WTC11 (cell line): ENCODE data around the gene RGS12. TPM values are rescaled to one million over a fixed set of nuclear protein-coding genes. Genes with fewer than 3 reads are reported as not detected.

Experiments used
- ATAC-seq: fragments of 200-7000 bp; cut with Tn5 transposase; 2 replicates; pipeline ENCODE4 v1.10.0; 2021; ENCODE audit warnings: mild to moderate bottlenecking, moderate library complexity
- CTCF ChIA-PET: fragments of 300-600 bp; sonication (Branson Sonifier 250); formaldehyde crosslinking; loops from one replicate; lab custom pipeline; 2021; ENCODE audit warnings: antibody characterized with exemption; lab: Charles Lee
- POLR2A ChIA-PET: fragments of 350-600 bp; sonication (Branson Sonifier 250); formaldehyde crosslinking; loops from one replicate; lab custom pipeline; 2021; ENCODE audit warnings: antibody characterized with exemption; lab: Charles Lee
- DNase-seq: peaks from one replicate; pipeline ENCODE4 v3.0.0; 2021; ENCODE audit warnings: low spot score
- H3K27ac Mint-ChIP-seq: 2 replicates; pipeline ENCODE4 v1.8.0; 2021; ENCODE audit warnings: mixed read lengths
- H3K27me3 Mint-ChIP-seq: 2 replicates; pipeline ENCODE4 v1.8.0; 2021; ENCODE audit warnings: low read depth, mild to moderate bottlenecking, moderate library complexity, mixed read lengths
- H3K36me3 Mint-ChIP-seq: 2 replicates; pipeline ENCODE4 v1.8.0; 2021; ENCODE audit warnings: mixed read lengths
- H3K4me1 Mint-ChIP-seq: 2 replicates; pipeline ENCODE4 v1.8.0; 2022; ENCODE audit warnings: mixed read lengths
- H3K4me3 Mint-ChIP-seq: 2 replicates; pipeline ENCODE4 v1.8.0; 2021; ENCODE audit warnings: mild to moderate bottlenecking, moderate library complexity, mixed read lengths
- H3K9me3 Mint-ChIP-seq: 2 replicates; pipeline ENCODE4 v1.8.0; 2021; ENCODE audit warnings: mixed read lengths
- NFATC4 ChIP-seq: fragments of 250-450 bp; sonication (Bioruptor Pico); IDR thresholded peaks from 2 replicates; pipeline ENCODE4 v1.9.0; 2021; ENCODE audit warnings: mild to moderate bottlenecking
- NFE2L1 ChIP-seq: sonication (generic); formaldehyde crosslinking; IDR thresholded peaks from 2 replicates; pipeline ENCODE4 v1.8.1; 2023; ENCODE audit warnings: missing genetic modification reagents
- NFYB ChIP-seq: sonication (generic); formaldehyde crosslinking; conservative IDR thresholded peaks from 2 replicates; pipeline ENCODE4 v1.8.0; 2022; ENCODE audit warnings: low read depth, missing genetic modification reagents
- NR2C2 ChIP-seq: sonication (generic); formaldehyde crosslinking; IDR thresholded peaks from 2 replicates; pipeline ENCODE4 v1.8.0; 2022; ENCODE audit warnings: mild to moderate bottlenecking, missing genetic modification reagents
- OVOL2 ChIP-seq: fragments of 250-450 bp; sonication (Bioruptor Pico); IDR thresholded peaks from 2 replicates; pipeline ENCODE4 v1.9.0; 2021; ENCODE audit warnings: mild to moderate bottlenecking, borderline replicate concordance
- PRRX2 ChIP-seq: fragments of 250-450 bp; sonication (Bioruptor Pico); IDR thresholded peaks from 2 replicates; pipeline ENCODE4 v1.8.0; 2021; ENCODE audit warnings: mild to moderate bottlenecking
- RELA ChIP-seq: sonication (generic); formaldehyde crosslinking; IDR thresholded peaks from 2 replicates; pipeline ENCODE4 v1.8.1; 2022; ENCODE audit warnings: missing genetic modification reagents, mild to moderate bottlenecking, borderline replicate concordance
- RORB ChIP-seq: fragments of 250-450 bp; sonication (Bioruptor Pico); IDR thresholded peaks from 2 replicates; pipeline ENCODE4 v1.9.0; 2021; ENCODE audit warnings: mild to moderate bottlenecking
- TCF7 ChIP-seq: sonication (generic); formaldehyde crosslinking; IDR thresholded peaks from 2 replicates; pipeline ENCODE4 v1.8.0; 2022; ENCODE audit warnings: mild to moderate bottlenecking, low read depth, missing genetic modification reagents, moderate library complexity
- TEAD4 ChIP-seq: sonication (generic); formaldehyde crosslinking; IDR thresholded peaks from 2 replicates; pipeline ENCODE4 v1.8.0; 2022; ENCODE audit warnings: mild to moderate bottlenecking, missing genetic modification reagents
- ZNF317 ChIP-seq: sonication (generic); formaldehyde crosslinking; IDR thresholded peaks from 2 replicates; pipeline ENCODE4 v1.8.1; 2023; ENCODE audit warnings: low read depth, mild to moderate bottlenecking, moderate library complexity, missing genetic modification reagents, borderline replicate concordance
- ZNF396 ChIP-seq: fragments of 250-450 bp; sonication (Bioruptor Pico); IDR thresholded peaks from 2 replicates; pipeline ENCODE4 v1.8.0; 2021; ENCODE audit warnings: mild to moderate bottlenecking, moderate library complexity, borderline replicate concordance
- total RNA-seq: library from RNA; stranded (reverse); gene quantifications from 3 replicates; pipeline ENCODE4 v1.2.3, GENCODE V29; 2021
- TF ChIP-seq, protein P1 (sequence below): fragments of 250-450 bp; sonication (Bioruptor Pico); IDR thresholded peaks from 2 replicates; pipeline ENCODE4 v2.1.2; 2022; ENCODE audit warnings: mild to moderate bottlenecking, moderate library complexity
- TF ChIP-seq, protein P2 (sequence below): sonication (generic); formaldehyde crosslinking; IDR thresholded peaks from 2 replicates; pipeline ENCODE4 v1.8.1; 2022; ENCODE audit warnings: mild to moderate bottlenecking, missing genetic modification reagents, moderate library complexity, borderline replicate concordance
- TF ChIP-seq, protein P3 (sequence below): sonication (generic); formaldehyde crosslinking; IDR thresholded peaks from 2 replicates; pipeline ENCODE4 v1.8.0; 2022; ENCODE audit warnings: mild to moderate bottlenecking, missing genetic modification reagents
- TF ChIP-seq, protein P4 (sequence below): sonication (generic); formaldehyde crosslinking; IDR thresholded peaks from 2 replicates; pipeline ENCODE4 v1.8.0; 2022; ENCODE audit warnings: mild to moderate bottlenecking, missing genetic modification reagents
- TF ChIP-seq, protein P5 (sequence below): sonication (generic); formaldehyde crosslinking; IDR thresholded peaks from 2 replicates; pipeline ENCODE4 v1.8.1; 2022; ENCODE audit warnings: missing genetic modification reagents, borderline replicate concordance
- TF ChIP-seq, protein P6 (sequence below): sonication (generic); formaldehyde crosslinking; IDR thresholded peaks from 2 replicates; pipeline ENCODE4 v1.8.1; 2023; ENCODE audit warnings: mild to moderate bottlenecking, missing genetic modification reagents
- TF ChIP-seq, protein P7 (sequence below): sonication (generic); formaldehyde crosslinking; IDR thresholded peaks from 2 replicates; pipeline ENCODE4 v1.8.0; 2022; ENCODE audit warnings: missing genetic modification reagents
- TF ChIP-seq, protein P8 (sequence below): sonication (generic); formaldehyde crosslinking; IDR thresholded peaks from 2 replicates; pipeline ENCODE4 v1.8.0; 2022; ENCODE audit warnings: mild to moderate bottlenecking, missing genetic modification reagents

Gene RGS12
- total RNA-seq, 1 experiment from 2014 or later, result 21.0 TPM

DNA sequence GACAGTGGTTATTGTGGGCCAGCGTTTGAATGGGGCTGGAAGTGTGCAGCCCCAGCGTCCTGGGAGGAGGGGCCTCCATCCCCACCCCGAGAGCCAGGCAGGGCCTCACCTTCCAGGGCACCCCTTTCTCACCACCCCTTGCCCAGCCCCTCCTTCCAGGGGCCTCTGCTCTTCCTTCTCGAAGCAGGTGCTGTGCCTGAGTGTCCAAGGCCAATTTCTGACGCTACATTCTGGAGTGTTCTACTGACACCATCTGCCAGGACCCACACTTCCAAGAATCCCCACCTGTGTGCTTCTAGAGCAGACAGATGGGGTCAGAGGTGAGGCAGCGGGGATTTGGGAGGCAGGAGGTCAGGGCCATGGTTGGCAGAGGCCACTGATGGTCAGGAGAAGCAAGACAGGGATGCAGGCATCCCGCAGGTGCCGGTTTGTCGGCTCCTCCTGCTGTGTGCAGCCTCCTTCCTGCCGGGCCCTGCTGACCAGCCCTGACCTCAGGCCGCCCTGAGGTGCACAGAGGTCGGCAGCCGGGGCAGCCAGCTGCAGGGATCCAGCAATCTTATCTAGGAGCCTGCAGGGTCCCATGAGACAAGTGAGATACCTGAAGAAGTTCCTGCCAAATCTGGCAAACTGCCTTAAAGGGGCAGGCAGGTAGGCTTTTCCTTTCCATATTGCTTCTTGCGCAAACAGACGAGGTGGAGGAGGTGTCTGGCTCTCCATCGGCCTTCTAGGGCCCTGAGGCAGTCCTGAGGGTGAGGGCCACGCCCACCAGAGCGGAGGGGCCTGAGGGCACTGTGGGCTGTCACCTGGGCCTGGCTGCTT, 25.0 kb upstream of the RGS12 start (continued):
- TF ChIP-seq, protein P1, sequence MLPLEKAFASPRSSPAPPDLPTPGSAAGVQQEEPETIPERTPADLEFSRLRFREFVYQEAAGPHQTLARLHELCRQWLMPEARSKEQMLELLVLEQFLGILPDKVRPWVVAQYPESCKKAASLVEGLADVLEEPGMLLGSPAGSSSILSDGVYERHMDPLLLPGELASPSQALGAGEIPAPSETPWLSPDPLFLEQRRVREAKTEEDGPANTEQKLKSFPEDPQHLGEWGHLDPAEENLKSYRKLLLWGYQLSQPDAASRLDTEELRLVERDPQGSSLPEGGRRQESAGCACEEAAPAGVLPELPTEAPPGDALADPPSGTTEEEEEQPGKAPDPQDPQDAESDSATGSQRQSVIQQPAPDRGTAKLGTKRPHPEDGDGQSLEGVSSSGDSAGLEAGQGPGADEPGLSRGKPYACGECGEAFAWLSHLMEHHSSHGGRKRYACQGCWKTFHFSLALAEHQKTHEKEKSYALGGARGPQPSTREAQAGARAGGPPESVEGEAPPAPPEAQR, result no peak
- TF ChIP-seq RORB (CRISPR knock-in tag), result no peak
- TF ChIP-seq ZNF396 (CRISPR knock-in tag), result no peak
- no peak for TF ChIP-seq PRRX2 (CRISPR knock-in tag)
- TF ChIP-seq, protein P2, sequence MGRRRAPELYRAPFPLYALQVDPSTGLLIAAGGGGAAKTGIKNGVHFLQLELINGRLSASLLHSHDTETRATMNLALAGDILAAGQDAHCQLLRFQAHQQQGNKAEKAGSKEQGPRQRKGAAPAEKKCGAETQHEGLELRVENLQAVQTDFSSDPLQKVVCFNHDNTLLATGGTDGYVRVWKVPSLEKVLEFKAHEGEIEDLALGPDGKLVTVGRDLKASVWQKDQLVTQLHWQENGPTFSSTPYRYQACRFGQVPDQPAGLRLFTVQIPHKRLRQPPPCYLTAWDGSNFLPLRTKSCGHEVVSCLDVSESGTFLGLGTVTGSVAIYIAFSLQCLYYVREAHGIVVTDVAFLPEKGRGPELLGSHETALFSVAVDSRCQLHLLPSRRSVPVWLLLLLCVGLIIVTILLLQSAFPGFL (CRISPR knock-in tag), result no peak
- TF ChIP-seq, protein P3, sequence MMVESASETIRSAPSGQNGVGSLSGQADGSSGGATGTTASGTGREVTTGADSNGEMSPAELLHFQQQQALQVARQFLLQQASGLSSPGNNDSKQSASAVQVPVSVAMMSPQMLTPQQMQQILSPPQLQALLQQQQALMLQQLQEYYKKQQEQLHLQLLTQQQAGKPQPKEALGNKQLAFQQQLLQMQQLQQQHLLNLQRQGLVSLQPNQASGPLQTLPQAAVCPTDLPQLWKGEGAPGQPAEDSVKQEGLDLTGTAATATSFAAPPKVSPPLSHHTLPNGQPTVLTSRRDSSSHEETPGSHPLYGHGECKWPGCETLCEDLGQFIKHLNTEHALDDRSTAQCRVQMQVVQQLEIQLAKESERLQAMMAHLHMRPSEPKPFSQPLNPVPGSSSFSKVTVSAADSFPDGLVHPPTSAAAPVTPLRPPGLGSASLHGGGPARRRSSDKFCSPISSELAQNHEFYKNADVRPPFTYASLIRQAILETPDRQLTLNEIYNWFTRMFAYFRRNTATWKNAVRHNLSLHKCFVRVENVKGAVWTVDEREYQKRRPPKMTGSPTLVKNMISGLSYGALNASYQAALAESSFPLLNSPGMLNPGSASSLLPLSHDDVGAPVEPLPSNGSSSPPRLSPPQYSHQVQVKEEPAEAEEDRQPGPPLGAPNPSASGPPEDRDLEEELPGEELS (CRISPR knock-in tag), result no peak
- no peak for TF ChIP-seq OVOL2
- TF ChIP-seq, protein P4, sequence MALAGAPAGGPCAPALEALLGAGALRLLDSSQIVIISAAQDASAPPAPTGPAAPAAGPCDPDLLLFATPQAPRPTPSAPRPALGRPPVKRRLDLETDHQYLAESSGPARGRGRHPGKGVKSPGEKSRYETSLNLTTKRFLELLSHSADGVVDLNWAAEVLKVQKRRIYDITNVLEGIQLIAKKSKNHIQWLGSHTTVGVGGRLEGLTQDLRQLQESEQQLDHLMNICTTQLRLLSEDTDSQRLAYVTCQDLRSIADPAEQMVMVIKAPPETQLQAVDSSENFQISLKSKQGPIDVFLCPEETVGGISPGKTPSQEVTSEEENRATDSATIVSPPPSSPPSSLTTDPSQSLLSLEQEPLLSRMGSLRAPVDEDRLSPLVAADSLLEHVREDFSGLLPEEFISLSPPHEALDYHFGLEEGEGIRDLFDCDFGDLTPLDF (CRISPR knock-in tag), result no peak

DNA sequence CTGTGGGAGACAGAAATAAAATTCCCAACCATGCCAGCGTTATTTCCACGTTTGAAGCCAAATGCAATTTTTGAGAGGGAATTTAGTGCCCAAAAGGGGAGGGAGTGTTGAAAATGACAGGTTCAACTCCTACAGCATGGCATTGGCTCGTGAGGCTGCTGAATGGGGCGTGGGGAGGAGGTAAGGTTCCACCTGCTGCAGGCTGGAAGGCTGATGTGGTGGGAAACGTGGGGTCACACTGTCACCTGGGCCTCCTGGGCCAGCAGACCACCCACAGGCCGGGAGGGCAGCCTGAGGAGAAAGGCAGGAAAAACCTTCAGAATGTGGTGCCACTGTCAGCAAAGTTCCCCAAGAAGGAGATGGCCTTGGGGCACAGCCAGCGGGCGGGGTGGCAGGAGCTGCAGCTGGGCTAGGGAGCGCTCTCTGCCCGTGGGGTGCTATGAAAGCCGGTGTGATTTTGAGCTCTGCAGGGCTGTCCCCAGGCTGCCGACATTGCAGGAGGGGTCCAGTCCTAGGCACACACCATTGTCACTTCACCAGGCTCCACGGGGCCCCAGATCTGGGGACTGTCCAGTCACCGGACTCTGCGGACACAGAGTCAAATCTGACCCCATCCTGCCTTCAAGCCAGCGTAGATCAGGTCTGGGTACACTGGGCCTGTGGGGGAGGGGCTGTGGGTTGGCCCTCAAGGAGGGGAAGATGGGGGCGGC, 24.3 kb upstream of the RGS12 start:
- no peak for ATAC-seq
- CTCF ChIA-PET, result interaction anchor here (1.6 kb wide), 1 partner anchor 166 kb away, joined by 4 read pairs; no protein-coding TSS in a partner anchor
- no peaks in the 10 kb centered on the region for H3K27me3 Mint-ChIP-seq
- TF ChIP-seq ZNF317 (CRISPR knock-in tag), result no peak
- no peak for TF ChIP-seq NFE2L1 (CRISPR knock-in tag)
- TF ChIP-seq, protein P5, sequence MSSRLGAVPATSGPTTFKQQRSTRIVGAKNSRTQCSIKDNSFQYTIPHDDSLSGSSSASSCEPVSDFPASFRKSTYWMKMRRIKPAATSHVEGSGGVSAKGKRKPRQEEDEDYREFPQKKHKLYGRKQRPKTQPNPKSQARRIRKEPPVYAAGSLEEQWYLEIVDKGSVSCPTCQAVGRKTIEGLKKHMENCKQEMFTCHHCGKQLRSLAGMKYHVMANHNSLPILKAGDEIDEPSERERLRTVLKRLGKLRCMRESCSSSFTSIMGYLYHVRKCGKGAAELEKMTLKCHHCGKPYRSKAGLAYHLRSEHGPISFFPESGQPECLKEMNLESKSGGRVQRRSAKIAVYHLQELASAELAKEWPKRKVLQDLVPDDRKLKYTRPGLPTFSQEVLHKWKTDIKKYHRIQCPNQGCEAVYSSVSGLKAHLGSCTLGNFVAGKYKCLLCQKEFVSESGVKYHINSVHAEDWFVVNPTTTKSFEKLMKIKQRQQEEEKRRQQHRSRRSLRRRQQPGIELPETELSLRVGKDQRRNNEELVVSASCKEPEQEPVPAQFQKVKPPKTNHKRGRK, result no peak
- no peak for TF ChIP-seq RELA (CRISPR knock-in tag)
- TF ChIP-seq NFATC4 (CRISPR knock-in tag), result no peak
- TF ChIP-seq NR2C2 (CRISPR knock-in tag), result no peak
- TF ChIP-seq, protein P6, sequence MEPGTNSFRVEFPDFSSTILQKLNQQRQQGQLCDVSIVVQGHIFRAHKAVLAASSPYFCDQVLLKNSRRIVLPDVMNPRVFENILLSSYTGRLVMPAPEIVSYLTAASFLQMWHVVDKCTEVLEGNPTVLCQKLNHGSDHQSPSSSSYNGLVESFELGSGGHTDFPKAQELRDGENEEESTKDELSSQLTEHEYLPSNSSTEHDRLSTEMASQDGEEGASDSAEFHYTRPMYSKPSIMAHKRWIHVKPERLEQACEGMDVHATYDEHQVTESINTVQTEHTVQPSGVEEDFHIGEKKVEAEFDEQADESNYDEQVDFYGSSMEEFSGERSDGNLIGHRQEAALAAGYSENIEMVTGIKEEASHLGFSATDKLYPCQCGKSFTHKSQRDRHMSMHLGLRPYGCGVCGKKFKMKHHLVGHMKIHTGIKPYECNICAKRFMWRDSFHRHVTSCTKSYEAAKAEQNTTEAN, result no peak
- TF ChIP-seq NFYB (CRISPR knock-in tag), result no peak
- TF ChIP-seq TEAD4, result no peak
- TF ChIP-seq TCF7 (CRISPR knock-in tag), result no peak
- TF ChIP-seq, protein P7, sequence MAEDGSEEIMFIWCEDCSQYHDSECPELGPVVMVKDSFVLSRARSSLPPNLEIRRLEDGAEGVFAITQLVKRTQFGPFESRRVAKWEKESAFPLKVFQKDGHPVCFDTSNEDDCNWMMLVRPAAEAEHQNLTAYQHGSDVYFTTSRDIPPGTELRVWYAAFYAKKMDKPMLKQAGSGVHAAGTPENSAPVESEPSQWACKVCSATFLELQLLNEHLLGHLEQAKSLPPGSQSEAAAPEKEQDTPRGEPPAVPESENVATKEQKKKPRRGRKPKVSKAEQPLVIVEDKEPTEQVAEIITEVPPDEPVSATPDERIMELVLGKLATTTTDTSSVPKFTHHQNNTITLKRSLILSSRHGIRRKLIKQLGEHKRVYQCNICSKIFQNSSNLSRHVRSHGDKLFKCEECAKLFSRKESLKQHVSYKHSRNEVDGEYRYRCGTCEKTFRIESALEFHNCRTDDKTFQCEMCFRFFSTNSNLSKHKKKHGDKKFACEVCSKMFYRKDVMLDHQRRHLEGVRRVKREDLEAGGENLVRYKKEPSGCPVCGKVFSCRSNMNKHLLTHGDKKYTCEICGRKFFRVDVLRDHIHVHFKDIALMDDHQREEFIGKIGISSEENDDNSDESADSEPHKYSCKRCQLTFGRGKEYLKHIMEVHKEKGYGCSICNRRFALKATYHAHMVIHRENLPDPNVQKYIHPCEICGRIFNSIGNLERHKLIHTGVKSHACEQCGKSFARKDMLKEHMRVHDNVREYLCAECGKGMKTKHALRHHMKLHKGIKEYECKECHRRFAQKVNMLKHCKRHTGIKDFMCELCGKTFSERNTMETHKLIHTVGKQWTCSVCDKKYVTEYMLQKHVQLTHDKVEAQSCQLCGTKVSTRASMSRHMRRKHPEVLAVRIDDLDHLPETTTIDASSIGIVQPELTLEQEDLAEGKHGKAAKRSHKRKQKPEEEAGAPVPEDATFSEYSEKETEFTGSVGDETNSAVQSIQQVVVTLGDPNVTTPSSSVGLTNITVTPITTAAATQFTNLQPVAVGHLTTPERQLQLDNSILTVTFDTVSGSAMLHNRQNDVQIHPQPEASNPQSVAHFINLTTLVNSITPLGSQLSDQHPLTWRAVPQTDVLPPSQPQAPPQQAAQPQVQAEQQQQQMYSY (CRISPR knock-in tag), result no peak
- TF ChIP-seq, protein P8, sequence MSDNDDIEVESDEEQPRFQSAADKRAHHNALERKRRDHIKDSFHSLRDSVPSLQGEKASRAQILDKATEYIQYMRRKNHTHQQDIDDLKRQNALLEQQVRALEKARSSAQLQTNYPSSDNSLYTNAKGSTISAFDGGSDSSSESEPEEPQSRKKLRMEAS (CRISPR knock-in tag), result no peak
- TF ChIP-seq, protein P4 (CRISPR knock-in tag), result no peak
- TF ChIP-seq OVOL2, result no peak

More for the DNA sequence above, 24.3 kb upstream of the RGS12 start:
- Mint-ChIP-seq H3K4me1 (peaks cover 9% of the 10 kb centered on the region), H3K9me3 (no peaks in the 10 kb centered on the region), H3K4me3 (no peak overlapping the region), H3K27ac (no peak overlapping the region), H3K36me3 (no peaks in the 10 kb centered on the region)
- no peak for DNase-seq
- POLR2A ChIA-PET, result no interaction called here
